Fibroblast of mammary gland (primary cell): ENCODE data around the gene DCAF17.
"Not testable (repeated sequence)": the region's sequence is repeated elsewhere in the genome, so short reads cannot be mapped to it uniquely, and the experiment has no call there.

Experiments
- DNase-seq: peaks from one replicate; pipeline ENCODE4 v3.0.0-alpha.2; 2010; ENCODE audit warnings: low read depth
- H3K4me3 ChIP-seq: 2 replicates; pipeline ENCODE4 v1.5.1; 2011; ENCODE audit warnings: low read depth, mild to moderate bottlenecking, low read length, moderate library complexity; ENCODE audit not compliant: control insufficient read depth
- TF ChIP-seq, protein P1 (sequence below): conservative IDR thresholded peaks from 2 replicates; pipeline ENCODE4 v1.5.1; 2011; ENCODE audit warnings: low read depth, low read length, inconsistent platforms; ENCODE audit not compliant: control insufficient read depth, insufficient read depth

Gene DCAF17

DNA sequence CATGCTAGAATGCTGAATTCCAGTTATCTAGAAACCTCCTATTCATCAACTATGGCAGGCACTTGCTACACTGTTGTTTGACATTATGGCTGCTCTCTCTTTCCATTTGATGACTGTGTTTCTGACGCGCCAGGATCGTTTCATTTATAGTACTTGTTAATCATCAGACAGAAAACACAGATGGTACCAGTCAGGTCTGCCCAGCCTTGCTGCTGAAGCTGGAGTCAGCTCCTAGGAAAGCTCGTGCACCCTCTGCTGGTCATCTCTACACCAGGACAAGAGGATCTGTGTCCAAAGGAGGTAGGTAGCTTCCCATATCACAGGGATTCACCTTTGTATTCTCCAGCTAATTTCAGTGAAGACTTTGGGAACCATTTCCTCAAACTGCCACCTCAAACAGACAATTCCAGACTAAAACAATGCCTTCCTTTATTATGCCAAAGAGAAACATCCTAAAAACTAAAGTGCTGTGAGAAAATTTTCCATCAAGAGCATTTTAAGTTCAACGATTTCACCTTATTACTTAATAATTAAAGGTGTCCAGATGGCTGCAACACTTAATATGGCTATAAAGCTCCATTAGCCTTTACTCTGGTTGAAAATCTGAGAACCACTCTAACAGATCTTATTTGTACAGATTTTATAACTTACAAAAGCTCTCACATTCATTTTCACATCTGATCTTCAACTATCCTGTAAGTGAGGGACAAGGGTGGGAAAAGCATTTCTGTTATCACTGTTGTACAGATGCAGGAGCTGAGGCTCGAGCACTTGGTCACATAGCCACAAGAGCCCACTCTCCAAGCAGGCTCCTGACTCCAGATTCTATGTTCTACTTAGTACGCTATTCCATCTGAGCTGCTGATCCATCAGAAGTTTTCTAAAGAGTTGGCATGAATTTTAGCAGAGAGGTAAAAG is 17.8 kb upstream of the DCAF17 start:
- H3K4me3 ChIP-seq = no peak overlapping the region
- TF ChIP-seq, protein P1, sequence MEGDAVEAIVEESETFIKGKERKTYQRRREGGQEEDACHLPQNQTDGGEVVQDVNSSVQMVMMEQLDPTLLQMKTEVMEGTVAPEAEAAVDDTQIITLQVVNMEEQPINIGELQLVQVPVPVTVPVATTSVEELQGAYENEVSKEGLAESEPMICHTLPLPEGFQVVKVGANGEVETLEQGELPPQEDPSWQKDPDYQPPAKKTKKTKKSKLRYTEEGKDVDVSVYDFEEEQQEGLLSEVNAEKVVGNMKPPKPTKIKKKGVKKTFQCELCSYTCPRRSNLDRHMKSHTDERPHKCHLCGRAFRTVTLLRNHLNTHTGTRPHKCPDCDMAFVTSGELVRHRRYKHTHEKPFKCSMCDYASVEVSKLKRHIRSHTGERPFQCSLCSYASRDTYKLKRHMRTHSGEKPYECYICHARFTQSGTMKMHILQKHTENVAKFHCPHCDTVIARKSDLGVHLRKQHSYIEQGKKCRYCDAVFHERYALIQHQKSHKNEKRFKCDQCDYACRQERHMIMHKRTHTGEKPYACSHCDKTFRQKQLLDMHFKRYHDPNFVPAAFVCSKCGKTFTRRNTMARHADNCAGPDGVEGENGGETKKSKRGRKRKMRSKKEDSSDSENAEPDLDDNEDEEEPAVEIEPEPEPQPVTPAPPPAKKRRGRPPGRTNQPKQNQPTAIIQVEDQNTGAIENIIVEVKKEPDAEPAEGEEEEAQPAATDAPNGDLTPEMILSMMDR = peak; percentile 99
- DNase-seq = peak; percentile 98

DNA sequence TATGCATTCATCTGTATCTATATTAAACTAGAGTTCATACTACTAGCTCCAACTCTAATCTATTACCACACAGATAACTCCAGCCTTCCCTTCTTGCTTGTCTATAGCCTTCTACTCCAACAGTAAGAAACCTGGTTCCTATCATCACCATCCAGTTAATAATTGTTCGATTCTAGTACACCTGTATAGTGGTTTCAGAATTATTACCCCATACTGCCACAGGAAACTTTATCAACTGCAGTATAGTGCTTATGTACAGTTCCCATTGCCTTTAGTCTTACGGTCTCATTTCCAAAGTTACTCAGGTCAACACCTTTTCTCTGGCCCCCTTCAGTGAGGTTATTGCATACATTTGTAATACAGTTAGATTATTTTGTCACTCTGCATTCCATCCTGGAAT is 14.7 kb upstream of the DCAF17 start:
- H3K4me3 ChIP-seq = no peak overlapping the region
- no peak for DNase-seq
- TF ChIP-seq, protein P1 = no peak

DNA sequence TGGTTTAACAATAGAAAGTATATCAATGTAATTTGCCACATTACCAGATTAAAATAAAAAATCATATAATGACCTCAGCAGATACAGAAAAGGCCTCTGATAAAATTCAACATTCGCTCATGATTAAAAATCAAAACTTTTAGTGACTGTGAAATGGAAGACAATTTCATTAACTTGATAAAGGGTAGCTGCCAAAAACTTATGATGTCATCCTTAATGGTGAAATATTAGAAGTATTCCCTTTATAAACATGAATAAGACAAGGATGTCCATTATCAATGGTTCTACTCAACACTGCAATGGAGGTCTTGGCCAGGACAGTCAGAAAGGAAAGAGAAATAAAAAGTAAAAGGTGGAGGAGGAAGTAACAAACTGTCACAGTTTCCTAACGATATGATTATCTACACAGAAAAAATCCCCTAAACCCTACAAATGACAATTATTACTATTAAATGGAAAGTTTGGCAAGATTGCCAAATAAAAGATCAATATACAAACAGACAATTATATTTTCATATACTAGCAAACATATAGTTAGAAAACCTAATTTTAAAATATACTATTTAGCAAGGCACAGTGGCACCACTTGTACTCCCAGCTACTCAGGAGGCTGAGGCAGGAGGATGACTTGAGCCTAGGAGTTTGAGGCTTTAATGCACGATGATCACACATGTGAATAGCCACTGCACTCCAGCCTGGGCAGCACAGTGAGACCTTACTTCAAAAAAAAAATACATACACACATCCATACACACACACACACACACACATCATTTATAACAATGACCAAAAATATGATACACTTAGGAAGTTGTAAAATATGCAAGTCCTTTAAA is 13.1 kb upstream of the DCAF17 start:
- no peak overlapping the region for H3K4me3 ChIP-seq
- TF ChIP-seq, protein P1 = no peak
- DNase-seq = no peak

DNA sequence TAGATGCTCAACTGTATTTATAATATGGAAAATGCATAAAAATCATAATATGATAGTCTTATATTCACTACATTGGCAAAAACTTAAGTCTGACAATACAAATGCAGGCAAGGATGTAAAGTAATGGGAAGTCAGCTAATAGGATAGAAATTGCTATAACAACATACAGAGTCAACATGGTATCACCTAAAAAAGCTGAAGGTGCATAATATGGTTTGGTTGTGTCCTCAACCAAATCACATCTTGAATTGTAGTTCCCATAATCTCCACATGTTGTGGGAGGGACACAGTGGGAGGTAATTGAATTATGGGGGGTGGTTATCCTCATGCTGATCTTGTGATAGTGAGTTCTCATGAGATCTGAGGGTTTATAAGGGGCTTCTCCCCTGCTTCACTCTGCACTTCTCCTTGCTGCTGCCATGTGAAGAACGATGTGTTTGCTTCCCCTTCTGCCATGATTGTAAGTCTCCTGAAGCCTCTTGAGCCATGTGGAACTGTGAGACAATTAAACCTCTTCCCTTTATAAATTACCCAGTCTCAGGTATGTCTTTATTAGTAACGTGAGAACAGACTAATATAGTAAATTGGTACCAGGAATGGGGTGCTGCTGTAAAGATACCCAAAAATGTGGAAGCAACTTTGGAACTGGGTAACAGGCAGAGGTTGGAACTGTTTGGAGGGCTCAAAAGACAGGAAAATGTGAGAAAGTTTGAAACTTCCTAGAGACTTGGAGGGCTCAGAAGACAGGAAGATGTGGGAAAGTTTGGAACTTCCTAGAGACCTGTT is 11.1 kb upstream of the DCAF17 start:
- not testable (repeated sequence) for DNase-seq, H3K4me3 ChIP-seq

DNA sequence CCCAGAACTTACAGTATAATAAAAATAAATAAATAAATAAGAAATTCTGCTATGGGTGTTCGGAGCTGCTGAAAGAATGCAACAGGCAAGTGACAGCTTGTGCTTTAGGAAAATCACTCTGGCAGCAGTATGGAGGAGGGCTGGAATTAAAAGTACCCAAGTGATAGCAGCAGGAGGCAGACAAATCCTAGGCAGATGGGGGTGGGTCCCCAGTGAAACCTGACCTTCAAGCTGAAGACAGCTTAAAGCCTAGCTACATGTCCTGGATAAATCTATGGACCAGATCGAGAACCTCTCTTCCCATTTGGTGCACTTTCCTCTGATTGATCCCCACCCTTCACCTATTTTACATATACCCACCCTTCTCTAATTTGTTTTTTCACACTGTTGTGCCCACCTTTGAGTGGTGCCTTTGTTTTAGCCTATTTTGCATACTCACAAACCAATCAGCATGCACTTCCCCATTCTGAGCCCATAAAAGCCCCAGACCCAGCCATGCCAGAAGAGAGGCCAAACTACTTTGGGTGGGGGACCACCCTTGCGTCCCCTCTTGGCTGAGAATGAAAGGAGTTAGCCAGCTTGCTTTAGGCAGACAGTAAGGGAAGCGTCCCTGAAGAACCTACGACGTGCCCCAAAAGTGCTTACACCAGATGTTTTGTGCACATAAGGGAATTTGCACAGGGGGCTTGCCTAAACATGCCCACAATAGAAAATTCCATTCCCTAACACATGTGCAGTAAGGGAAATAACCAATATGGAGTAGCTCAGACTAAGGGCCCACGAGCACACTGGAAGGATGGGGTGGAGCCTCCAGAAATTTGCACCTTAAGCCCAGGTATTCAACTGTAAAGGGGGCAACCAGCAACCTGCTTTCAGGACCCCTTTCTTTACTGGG is 3.3 kb upstream of the DCAF17 start:
- TF ChIP-seq, protein P1 = no peak
- H3K4me3 ChIP-seq = no peak overlapping the region
- no peak for DNase-seq

DNA sequence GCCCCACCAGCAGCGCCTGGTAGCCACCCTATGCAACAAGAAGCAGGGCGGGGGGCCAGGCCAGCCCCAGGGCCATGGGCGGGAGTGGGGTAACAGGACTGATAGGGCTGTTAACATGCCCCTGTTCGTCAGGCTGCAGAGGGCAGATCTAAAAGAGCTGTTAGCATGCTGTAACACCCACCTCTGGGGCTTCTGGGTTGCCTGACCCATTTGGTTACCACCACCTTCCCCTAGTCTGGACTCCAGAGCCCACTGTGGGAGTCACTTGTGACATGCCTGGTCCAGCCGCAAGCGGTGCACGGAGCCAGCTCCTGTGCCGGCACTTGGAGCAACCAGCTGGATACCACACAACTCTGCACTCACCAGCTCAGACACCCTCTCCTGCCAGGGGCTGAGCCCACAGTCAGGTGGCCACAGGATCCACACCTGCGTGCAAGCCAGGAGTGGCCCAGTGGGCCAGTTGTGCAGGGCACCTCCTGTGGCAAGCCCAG is 2.3 kb upstream of the DCAF17 start:
- no peak for DNase-seq
- TF ChIP-seq, protein P1 = no peak
- H3K4me3 ChIP-seq = no peak overlapping the region
